Measurements from ENCODE around the gene HTRA1. TPM values are rescaled to one million over a fixed set of nuclear protein-coding genes. Genes with fewer than 3 reads are reported as not detected.

HTRA1 gene
- total RNA-seq, 2 donors from 2014 or later, result 8.9 to 26.9 TPM

GRCh38 chr10:122561792-122562191 is 100.4 kb downstream of the HTRA1 start:
- H3K4me1 ChIP-seq, result no peaks in the 10 kb centered on the region
- no peaks in the 10 kb centered on the region for H3K27me3 ChIP-seq
- no peak overlapping the region for H3K27ac ChIP-seq
- intact Hi-C loops (cut with DNase I), result loop anchor here (10.0 kb wide), 2 partner anchors 127 to 217 kb away; no protein-coding TSS in a partner anchor
- no peak for DNase-seq
- no peak overlapping the region for H3K4me3 ChIP-seq
- no peaks in the 10 kb centered on the region for H3K36me3 ChIP-seq
- TF ChIP-seq CTCF (IDR thresholded peaks at IDR 0.05), result no peak
- H3K9ac ChIP-seq (ENCODE audit: low read depth in 2 of 2, low read length in 2 of 2), result no peak overlapping the region
- H3K9me3 ChIP-seq, result no peaks in the 10 kb centered on the region

Small RNA genes within 50 kb of the gene (microRNA-seq; reads per million reads assigned to microRNA genes)
- not detected for gene MIR3941

Other genes with a start within 250 kb of the HTRA1 start
- under 1 TPM; 0.13 to 0.40 TPM for gene BTBD16, start 190.3 kb upstream of the HTRA1 start, total RNA-seq
- gene PLEKHA1, start 86.8 kb upstream of the HTRA1 start, total RNA-seq, result 10 to 100 TPM; 34.8 to 55.6 TPM
- gene ARMS2, start 6.9 kb upstream of the HTRA1 start, total RNA-seq, result not detected
- gene DMBT1, start 99.2 kb downstream of the HTRA1 start, total RNA-seq, result 100 to 1,000 TPM in 1 of 2 donors, 10 to 100 TPM in 1; 33.6 to 165 TPM
- not detected for gene C10orf120, start 238.3 kb downstream of the HTRA1 start, total RNA-seq

Measured in colonic mucosa (tissue), 4 donors.